GM19328 (cell line): Measurements from ENCODE around the gene C10orf88.

ENCODE experiments used
- ATAC-seq: cut with Tn5 transposase; IDR thresholded peaks from one replicate; pipeline ENCODE4 v1.9.1; 2021; ENCODE audit warnings: mild to moderate bottlenecking, moderate library complexity; ENCODE audit not compliant: unreplicated experiment

The C10orf88 gene

GRCh38 chr10:122953902-122954730 is at the start of gene C10orf88:
Gene C10orf88 (minus strand): TSS chr10:122954227. CDS start chr10:122954178, 49 bp downstream.
- ATAC-seq: peak; percentile 99

GRCh38 chr10:123001370-123001769 is 47.3 kb upstream of the C10orf88 start:
- ATAC-seq: no peak

- no peak for ATAC-seq
These were observed 46.1 kb upstream of the C10orf88 start for GRCh38 chr10:123000155-123000554.

GRCh38 chr10:122999347-122999746 is 45.3 kb upstream of the C10orf88 start:
- no peak for ATAC-seq

GRCh38 chr10:122998934-122999333 is 44.9 kb upstream of the C10orf88 start:
- no peak for ATAC-seq

GRCh38 chr10:122998360-122998917 is 44.4 kb upstream of the C10orf88 start:
- no peak for ATAC-seq

- no peak for ATAC-seq
These were observed 43.8 kb upstream of the C10orf88 start for GRCh38 chr10:122997864-122998263.

GRCh38 chr10:122995936-122996335 is 41.9 kb upstream of the C10orf88 start:
- no peak for ATAC-seq

- no peak for ATAC-seq
These were observed 39.8 kb upstream of the C10orf88 start for GRCh38 chr10:122993797-122994336.

- no peak for ATAC-seq
These were observed 38.1 kb upstream of the C10orf88 start for GRCh38 chr10:122992031-122992585.

- ATAC-seq: no peak
These were observed 36.3 kb upstream of the C10orf88 start for GRCh38 chr10:122990278-122990677.

GRCh38 chr10:122988501-122988900 is 34.5 kb upstream of the C10orf88 start:
- ATAC-seq: no peak

- ATAC-seq: no peak
These were observed 32.3 kb upstream of the C10orf88 start for GRCh38 chr10:122986335-122986734.

GRCh38 chr10:122984708-122985107 is 30.7 kb upstream of the C10orf88 start:
- no peak for ATAC-seq

- ATAC-seq: no peak
These were observed 29.9 kb upstream of the C10orf88 start for GRCh38 chr10:122983898-122984297.

- ATAC-seq: no peak
These were observed 27.0 kb upstream of the C10orf88 start for GRCh38 chr10:122981066-122981464.

GRCh38 chr10:122980209-122981065 is 26.4 kb upstream of the C10orf88 start, which contains the start of gene PSTK:
Gene PSTK (plus strand): TSS chr10:122980401. CDS start chr10:122980480, 79 bp downstream.
- peak; percentile 96 for ATAC-seq

GRCh38 chr10:122974543-122975064 is 20.6 kb upstream of the C10orf88 start:
- no peak for ATAC-seq

- no peak for ATAC-seq
These were observed 20.0 kb upstream of the C10orf88 start for GRCh38 chr10:122974023-122974422.

- no peak for ATAC-seq
These were observed 14.7 kb upstream of the C10orf88 start for GRCh38 chr10:122968698-122969097.
